HepG2 (cell line): ENCODE results near the gene MAPK10. TPM values are rescaled to one million over a fixed set of nuclear protein-coding genes. Genes with fewer than 3 reads are reported as not detected.

ENCODE experiments used
- ATAC-seq: fragments of 200-7000 bp; cut with Tn5 transposase; 3 replicates; pipeline ENCODE4 v1.9.1; 2020; ENCODE audit warnings: mild to moderate bottlenecking, moderate library complexity
- BruUV-seq: library from RNA; stranded (reverse); fragments of 400-500 nt; replicated peaks from 2 replicates; lab custom pipeline; 2021; lab: Mats Ljungman, UMichigan
- CTCF ChIA-PET: fragments of 300-600 bp; formaldehyde crosslinking; extraction: SDS; loops from one replicate; lab custom pipeline; 2021; ENCODE audit warnings: low total read pairs, inconsistent platforms, low intra/inter-chr PET ratio; lab: Yijun Ruan, JAX
- POLR2A ChIA-PET: fragments of 350-600 bp; sonication (Branson Sonifier 250); formaldehyde crosslinking; loops from one replicate; lab custom pipeline; 2020; ENCODE audit warnings: antibody characterized with exemption, inconsistent platforms; lab: Yijun Ruan, JAX
- DNase-seq: peaks from one replicate; pipeline ENCODE4 v3.0.0-alpha.2; 2015; ENCODE audit warnings: low spot score
- FAIRE-seq: peaks from 3 replicates; lab custom pipeline; 2011; peaks lifted over from hg19 to GRCh38; lab: Jason Lieb, UNC
- H2AFZ ChIP-seq: one replicate; pipeline ENCODE4 v1.6.1; 2011; ENCODE audit warnings: low read length, inconsistent platforms
- H3K27ac ChIP-seq: fragments of 300-600 bp; 3 replicates; pipeline ENCODE4 v1.8.0; 2011; ENCODE audit warnings: mixed run types, mild to moderate bottlenecking, mixed read lengths, low read length, inconsistent platforms; ENCODE audit not compliant: insufficient read depth; ENCODE audit errors: extremely low read length
- H3K27me3 ChIP-seq, 2 experiments: fragments of 200-600 bp in 1 of 2; 2 replicates in 1 of 2; 3 replicates in 1 of 2; pipeline versions ENCODE4 v1.6.0 to v1.8.0; 2011; ENCODE audit warnings: low read length in 2 of 2, mild to moderate bottlenecking in 2 of 2, moderate library complexity in 2 of 2, inconsistent platforms in 1 of 2; ENCODE audit not compliant: insufficient read depth in 2 of 2, control insufficient read depth in 1 of 2
- H3K36me3 ChIP-seq, 2 experiments: fragments of 200-600 bp in 1 of 2; replicated peaks in 1 of 2; 2 replicates in 1 of 2; 3 replicates in 1 of 2; pipeline versions ENCODE4 v1.5.1 to v1.8.0; 2011; ENCODE audit warnings: low read length in 2 of 2, inconsistent platforms in 1 of 2; ENCODE audit not compliant: insufficient read depth in 2 of 2, control insufficient read depth in 1 of 2
- H3K4me1 ChIP-seq: 2 replicates; pipeline ENCODE4 v1.5.1; 2012; ENCODE audit warnings: low read length, inconsistent platforms; ENCODE audit not compliant: insufficient read depth
- H3K4me2 ChIP-seq: 2 replicates; pipeline ENCODE4 v1.6.0; 2011; ENCODE audit warnings: low read depth, low read length, inconsistent platforms
- H3K4me3 ChIP-seq, 3 experiments: fragments of 200-600 bp in 1 of 3; sonication (generic), shearing (Covaris generic) in 1 of 3; replicated peaks in 1 of 3; 2 replicates each; pipeline ENCODE4 v1.5.1; 2011 to 2016; ENCODE audit warnings: low read length in 3 of 3, inconsistent platforms in 2 of 3, low read depth in 2 of 3, mild to moderate bottlenecking in 2 of 3, control low read depth in 1 of 3, mixed read lengths in 1 of 3; ENCODE audit not compliant: insufficient read depth in 1 of 3
- H3K79me2 ChIP-seq: one replicate; pipeline ENCODE4 v1.6.1; 2011; ENCODE audit warnings: low read length, inconsistent platforms; ENCODE audit not compliant: insufficient read depth
- H3K9ac ChIP-seq: 2 replicates; pipeline ENCODE4 v1.6.0; 2011; ENCODE audit warnings: mild to moderate bottlenecking, low read depth, low read length, inconsistent platforms; ENCODE audit not compliant: insufficient read depth
- H3K9me3 ChIP-seq: 2 replicates; pipeline ENCODE4 v1.5.1; 2012; ENCODE audit warnings: mild to moderate bottlenecking, low read length
- H4K20me1 ChIP-seq: 2 replicates; pipeline ENCODE4 v1.6.0; 2011; ENCODE audit warnings: inconsistent platforms, mild to moderate bottlenecking, low read length, moderate library complexity; ENCODE audit not compliant: insufficient read depth
- ATRX ChIP-seq: sonication (generic); formaldehyde crosslinking; IDR thresholded peaks from 2 replicates; pipeline ENCODE4 v1.4.0; 2020; ENCODE audit warnings: missing genetic modification reagents, borderline replicate concordance
- DPF2 ChIP-seq: sonication (generic); formaldehyde crosslinking; IDR thresholded peaks from 2 replicates; pipeline ENCODE4 v1.4.0; 2020; ENCODE audit warnings: mild to moderate bottlenecking, low read depth, missing genetic modification reagents, borderline replicate concordance
- KAT2B ChIP-seq: fragments of 150-350 bp; IDR thresholded peaks from 2 replicates; pipeline ENCODE4 v1.6.1; 2014; ENCODE audit warnings: low read depth, low read length, borderline replicate concordance
- MTA1 ChIP-seq: sonication (generic); formaldehyde crosslinking; IDR thresholded peaks from 2 replicates; pipeline ENCODE4 v1.4.0; 2020; ENCODE audit warnings: missing genetic modification reagents, mild to moderate bottlenecking, borderline replicate concordance
- NFIC ChIP-seq: IDR thresholded peaks from 2 replicates; pipeline ENCODE4 v1.6.1; 2012; ENCODE audit warnings: mild to moderate bottlenecking, low read length, inconsistent platforms
- NKX3-1 ChIP-seq: sonication (generic); formaldehyde crosslinking; IDR thresholded peaks from 2 replicates; pipeline ENCODE4 v1.5.0; 2020; ENCODE audit warnings: missing genetic modification reagents
- NR1H2 ChIP-seq: sonication (generic); formaldehyde crosslinking; IDR thresholded peaks from 2 replicates; pipeline ENCODE4 v1.8.1; 2022; ENCODE audit warnings: low read depth, missing genetic modification reagents, borderline replicate concordance
- RAD21 ChIP-seq: fragments of 450-650 bp; formaldehyde crosslinking; IDR thresholded peaks from 2 replicates; pipeline ENCODE4 v1.5.0; 2020; ENCODE audit warnings: mild to moderate bottlenecking
- RFXAP ChIP-seq: sonication (generic); formaldehyde crosslinking; IDR thresholded peaks from 2 replicates; pipeline ENCODE4 v1.4.0; 2020; ENCODE audit warnings: missing genetic modification reagents, borderline replicate concordance
- RNF2 ChIP-seq: fragments of 450-650 bp; conservative IDR thresholded peaks from 2 replicates; pipeline ENCODE4 v1.6.1; 2016; ENCODE audit warnings: low read depth
- SMAD3 ChIP-seq: sonication (generic); formaldehyde crosslinking; IDR thresholded peaks from 2 replicates; pipeline ENCODE4 v1.4.0; 2020; ENCODE audit warnings: missing genetic modification reagents
- ZBTB38 ChIP-seq: sonication (generic); formaldehyde crosslinking; IDR thresholded peaks from 2 replicates; pipeline ENCODE4 v1.5.1; 2020; ENCODE audit warnings: mild to moderate bottlenecking, missing genetic modification reagents
- ZFX ChIP-seq: sonication (generic); formaldehyde crosslinking; IDR thresholded peaks from 2 replicates; pipeline ENCODE4 v1.4.0; 2020; ENCODE audit warnings: mild to moderate bottlenecking, low read depth, missing genetic modification reagents, moderate library complexity
- ZNF577 ChIP-seq: sonication (generic); formaldehyde crosslinking; IDR thresholded peaks from 2 replicates; pipeline ENCODE4 v1.4.0; 2020; ENCODE audit warnings: mild to moderate bottlenecking, low read depth, missing genetic modification reagents, borderline replicate concordance
- ZNF616 ChIP-seq: sonication (generic); formaldehyde crosslinking; IDR thresholded peaks from 2 replicates; pipeline ENCODE4 v1.5.0; 2020; ENCODE audit warnings: low read depth, mild to moderate bottlenecking, missing genetic modification reagents
- ZNF878 ChIP-seq: sonication (generic); formaldehyde crosslinking; IDR thresholded peaks from 2 replicates; pipeline ENCODE4 v1.8.1; 2023; ENCODE audit warnings: mild to moderate bottlenecking, missing genetic modification reagents, moderate library complexity
- WGBS: methylation state at CpG from one replicate; pipeline ENCODE4 v1.1.6; 2017; ENCODE audit warnings: low lambda C conversion rate; 5-methylcytosine and 5-hydroxymethylcytosine counted together
- in situ Hi-C: cut with HindIII; loops from 2 replicates; pipeline ENCODE4 v1.10.0; 2017; ENCODE audit warnings: low pct_unique_long_range_greater_than_20kb; ENCODE audit not compliant: extremely low pct_ligation_motif_present
- intact Hi-C: fragments of 100-400 bp; cut with micrococcal nuclease; formaldehyde crosslinking; loops from one replicate; pipeline ENCODE4 v1.10.0; 2022; ENCODE audit not compliant: unreplicated experiment
- polyA plus RNA-seq, 8 experiments: library from polyadenylated mRNA; depleted of rRNA in 3 of 8; stranded (reverse) in 7 of 8; unstranded in 1 of 8; fragments of >200 nt; fragmentation: Illumina TruSeq in 4 of 8; extraction: Trizol in 4 of 8; gene quantifications; 2 replicates each; pipeline versions ENCODE4 v1.2.1 to v1.2.3, GENCODE V29; 2011 to 2016; ENCODE audit warnings: low read depth in 4 of 8, missing spikeins in 1 of 8, mixed read lengths in 1 of 8; ENCODE audit not compliant: insufficient read depth in 1 of 8
- total RNA-seq, 5 experiments: library from RNA; depleted of rRNA; stranded (reverse); fragments of >200 nt; fragmentation: Illumina TruSeq; extraction: Trizol; gene quantifications; 2 replicates each; pipeline ENCODE4 v1.2.3, GENCODE V29; 2016; ENCODE audit warnings: low read depth in 1 of 5
- TF ChIP-seq, protein P1 (sequence below): sonication (generic); formaldehyde crosslinking; IDR thresholded peaks from 2 replicates; pipeline ENCODE4 v1.8.0; 2022; ENCODE audit warnings: mild to moderate bottlenecking, missing genetic modification reagents, borderline replicate concordance
- TF ChIP-seq, protein P2 (sequence below): sonication (generic); formaldehyde crosslinking; IDR thresholded peaks from 2 replicates; pipeline ENCODE4 v1.4.0; 2020; ENCODE audit warnings: mild to moderate bottlenecking, missing genetic modification reagents

The MAPK10 gene
- total and polyA plus RNA-seq, 2 of the 13 experiments (the other 11 are each of a cell fraction or from before 2014, with no cell fraction given), result not detected

GRCh38 chr4:85966373-85966772, 393.5 kb downstream of the MAPK10 start:
- H3K4me1 ChIP-seq, result no peaks in the 10 kb centered on the region
- H3K9me3 ChIP-seq, result no peaks in the 10 kb centered on the region
- ChIA-PET CTCF (no interaction called here), POLR2A (no interaction called here)
- no peak overlapping the region for H3K9ac ChIP-seq
- ATAC-seq (no peak), DNase-seq (no peak), FAIRE-seq (no peak)
- no TSS peak for BruUV-seq
- no peak overlapping the region for H3K27ac ChIP-seq
- no peaks in the 10 kb centered on the region for H4K20me1 ChIP-seq
- no peak overlapping the region for H3K4me3 ChIP-seq
- H3K79me2 ChIP-seq, result no peaks in the 10 kb centered on the region
- no peak overlapping the region for H2AFZ ChIP-seq
- intact Hi-C loops, result loop anchor here (10.0 kb wide), 1 partner anchor 142 kb away; no protein-coding TSS in a partner anchor
- WGBS, result 0% methylated on average over 2 of the region's 2 CpGs
- no peaks in the 10 kb centered on the region for H3K27me3 ChIP-seq
- TF ChIP-seq MTA1, result no peak
- TF ChIP-seq DPF2 (CRISPR knock-in tag), result no peak
- TF ChIP-seq, protein P1, sequence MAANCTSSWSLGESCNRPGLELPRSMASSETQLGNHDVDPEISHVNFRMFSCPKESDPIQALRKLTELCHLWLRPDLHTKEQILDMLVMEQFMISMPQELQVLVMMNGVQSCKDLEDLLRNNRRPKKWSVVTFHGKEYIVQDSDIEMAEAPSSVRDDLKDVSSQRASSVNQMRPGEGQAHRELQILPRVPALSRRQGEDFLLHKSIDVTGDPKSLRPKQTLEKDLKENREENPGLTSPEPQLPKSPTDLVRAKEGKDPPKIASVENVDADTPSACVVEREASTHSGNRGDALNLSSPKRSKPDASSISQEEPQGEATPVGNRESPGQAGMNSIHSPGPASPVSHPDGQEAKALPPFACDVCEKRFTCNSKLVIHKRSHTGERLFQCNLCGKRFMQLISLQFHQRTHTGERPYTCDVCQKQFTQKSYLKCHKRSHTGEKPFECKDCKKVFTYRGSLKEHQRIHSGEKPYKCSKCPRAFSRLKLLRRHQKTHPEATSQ (CRISPR knock-in tag), result no peak
- no peak for TF ChIP-seq RAD21 (CRISPR knock-in tag)
- no peak for TF ChIP-seq RFXAP
- no peak for TF ChIP-seq ZNF878 (CRISPR knock-in tag)
- no peak for TF ChIP-seq SMAD3
- no peak for TF ChIP-seq ZNF616 (CRISPR knock-in tag)
- no peak for TF ChIP-seq ZFX (CRISPR knock-in tag)
- no peak for TF ChIP-seq RNF2
- TF ChIP-seq KAT2B, result no peak
- TF ChIP-seq NFIC, result no peak
- no peak for TF ChIP-seq ZNF577 (CRISPR knock-in tag)
- TF ChIP-seq NKX3-1 (CRISPR knock-in tag), result no peak
- no peak for TF ChIP-seq NR1H2 (CRISPR knock-in tag)
- TF ChIP-seq ATRX (CRISPR knock-in tag), result no peak
- no peak for TF ChIP-seq ZBTB38
- TF ChIP-seq, protein P2, sequence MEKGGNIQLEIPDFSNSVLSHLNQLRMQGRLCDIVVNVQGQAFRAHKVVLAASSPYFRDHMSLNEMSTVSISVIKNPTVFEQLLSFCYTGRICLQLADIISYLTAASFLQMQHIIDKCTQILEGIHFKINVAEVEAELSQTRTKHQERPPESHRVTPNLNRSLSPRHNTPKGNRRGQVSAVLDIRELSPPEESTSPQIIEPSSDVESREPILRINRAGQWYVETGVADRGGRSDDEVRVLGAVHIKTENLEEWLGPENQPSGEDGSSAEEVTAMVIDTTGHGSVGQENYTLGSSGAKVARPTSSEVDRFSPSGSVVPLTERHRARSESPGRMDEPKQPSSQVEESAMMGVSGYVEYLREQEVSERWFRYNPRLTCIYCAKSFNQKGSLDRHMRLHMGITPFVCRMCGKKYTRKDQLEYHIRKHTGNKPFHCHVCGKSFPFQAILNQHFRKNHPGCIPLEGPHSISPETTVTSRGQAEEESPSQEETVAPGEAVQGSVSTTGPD (CRISPR knock-in tag), result no peak
- H3K36me3 ChIP-seq, result no peaks in the 10 kb centered on the region
- H3K4me2 ChIP-seq, result no peak overlapping the region
- in situ Hi-C loops, result loop anchor here (5.0 kb wide), 1 partner anchor 169 kb away; no protein-coding TSS in a partner anchor
